ENCODE data around the gene MAGT1.
"Not testable (repeated sequence)": the region's sequence is repeated elsewhere in the genome, so short reads cannot be mapped to it uniquely, and the experiment has no call there.

MAGT1 gene

DNA sequence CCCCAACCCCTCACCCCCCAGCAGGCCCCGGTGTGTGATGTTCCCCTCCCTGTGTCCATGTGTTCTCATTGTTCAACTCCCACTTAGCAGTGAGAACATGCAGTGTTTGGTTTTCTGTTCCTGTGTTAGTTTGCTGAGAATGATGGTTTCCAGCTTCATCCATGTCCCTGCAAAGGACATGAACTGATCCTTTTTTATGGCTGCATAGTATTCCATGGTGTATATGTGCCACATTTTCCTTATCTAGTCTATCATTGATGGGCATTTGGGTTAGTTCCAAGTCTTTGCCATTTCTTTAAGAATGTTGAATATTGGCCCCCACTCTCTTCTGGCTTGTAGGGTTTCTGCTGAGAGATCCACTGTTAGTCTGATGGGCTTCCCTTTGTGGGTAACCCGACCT lies 73.2 kb downstream of the MAGT1 start:
- DNase-seq = not testable (repeated sequence)

DNA sequence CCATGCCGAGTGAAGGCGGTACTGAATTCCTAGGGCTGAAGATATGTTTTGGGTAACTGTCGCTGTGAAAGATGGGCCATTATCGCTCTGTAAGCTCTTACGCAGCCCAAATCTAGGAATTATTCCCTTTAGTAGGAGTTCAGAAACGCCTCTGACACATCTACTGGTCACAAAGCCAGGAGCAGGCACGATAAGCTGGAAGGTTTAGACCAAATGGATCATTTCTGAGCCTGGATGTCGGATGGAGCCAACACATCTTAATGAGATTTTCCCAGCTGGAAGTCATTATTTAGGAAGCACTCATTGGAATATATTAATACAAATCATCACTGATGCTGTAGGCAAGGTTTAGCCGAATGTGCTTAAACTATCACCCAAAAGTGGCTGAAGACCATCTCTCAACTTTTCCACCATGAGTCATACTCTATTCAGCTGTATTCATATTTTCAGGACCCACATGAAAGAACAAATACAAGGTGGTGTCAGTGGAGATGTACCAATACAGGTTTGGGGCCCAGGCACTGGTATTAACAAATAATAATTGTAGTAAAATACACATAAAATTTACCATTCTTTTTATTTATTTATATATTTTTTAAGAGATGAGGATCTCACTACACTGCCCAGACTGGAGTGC lies 75.0 kb downstream of the MAGT1 start:
- no peak for DNase-seq

DNA sequence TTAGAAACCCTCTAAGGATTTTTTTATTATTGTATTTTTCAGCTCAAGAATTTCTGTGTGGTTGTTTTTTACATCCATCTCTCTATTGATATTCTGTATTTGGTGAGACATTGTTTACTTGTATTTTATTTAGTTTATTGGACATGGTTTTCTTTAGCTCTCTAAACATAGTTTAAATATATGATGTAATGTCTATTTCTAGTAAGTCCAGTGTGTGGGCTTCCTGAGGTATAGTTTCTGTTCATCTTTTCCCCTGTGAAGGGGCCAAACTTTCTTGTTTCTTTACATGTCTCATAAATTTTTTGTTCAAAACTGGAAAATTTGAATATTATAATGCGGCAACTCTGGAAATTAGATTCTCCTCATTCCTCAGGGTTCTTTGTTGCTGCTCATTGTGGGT lies 81.0 kb downstream of the MAGT1 start:
- DNase-seq = no peak

DNA sequence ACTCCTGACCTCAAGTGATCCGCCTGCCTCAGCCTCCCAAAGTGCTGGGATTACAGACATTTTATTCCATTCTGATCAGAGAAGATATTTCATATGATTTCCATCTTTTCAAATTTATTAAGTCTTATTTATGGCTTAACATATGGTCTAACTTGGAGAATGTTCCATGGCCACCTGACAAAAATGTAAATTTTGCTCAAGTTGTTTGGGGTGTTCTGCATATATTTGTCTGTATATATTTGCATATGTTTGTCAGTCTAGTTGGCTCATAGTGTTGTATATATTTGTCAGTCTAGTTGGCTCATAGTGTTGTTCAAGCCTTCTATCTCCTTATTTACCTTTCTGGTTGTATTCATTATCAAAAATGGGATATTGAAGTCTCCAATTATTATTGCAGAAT lies 93.0 kb downstream of the MAGT1 start:
- no peak for DNase-seq

DNA sequence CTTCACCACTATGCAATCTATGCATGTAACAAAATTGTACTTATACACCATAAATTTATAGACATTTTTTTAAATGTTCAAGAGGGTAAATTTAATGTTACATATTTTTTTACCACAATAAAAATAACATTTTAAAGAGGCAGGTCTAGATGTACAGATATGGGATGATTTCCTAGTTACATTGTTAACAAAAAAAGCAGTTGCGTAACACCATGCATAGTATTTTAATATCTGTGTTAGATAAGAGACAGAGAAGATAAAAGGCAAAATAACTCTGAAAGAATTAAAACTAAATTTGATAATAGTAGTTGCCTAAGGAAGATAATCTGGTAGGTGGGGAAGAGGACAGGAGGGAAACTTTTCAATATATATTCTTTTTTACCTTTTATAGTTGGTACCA lies 100.1 kb downstream of the MAGT1 start:
- no peak for DNase-seq

DNA sequence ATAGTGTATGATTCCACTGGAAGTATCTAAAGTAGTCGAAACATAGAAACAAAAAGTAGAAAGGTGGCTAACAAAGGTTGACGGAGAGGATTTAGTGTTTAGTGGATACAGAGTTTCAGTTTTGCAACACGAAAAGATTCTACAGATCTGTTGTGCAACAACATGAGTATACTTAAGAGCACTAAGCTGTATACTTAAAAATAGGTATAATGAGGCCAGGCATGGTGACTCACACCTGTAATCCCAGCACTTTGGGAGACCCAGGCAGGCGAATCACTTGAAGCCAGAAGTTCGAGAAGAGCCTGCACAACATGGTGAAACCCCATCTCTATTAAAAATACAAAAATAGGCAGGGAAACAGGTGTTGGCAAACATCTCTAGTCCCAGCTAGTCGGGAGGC lies 101.3 kb downstream of the MAGT1 start:
- no peak for DNase-seq

DNA sequence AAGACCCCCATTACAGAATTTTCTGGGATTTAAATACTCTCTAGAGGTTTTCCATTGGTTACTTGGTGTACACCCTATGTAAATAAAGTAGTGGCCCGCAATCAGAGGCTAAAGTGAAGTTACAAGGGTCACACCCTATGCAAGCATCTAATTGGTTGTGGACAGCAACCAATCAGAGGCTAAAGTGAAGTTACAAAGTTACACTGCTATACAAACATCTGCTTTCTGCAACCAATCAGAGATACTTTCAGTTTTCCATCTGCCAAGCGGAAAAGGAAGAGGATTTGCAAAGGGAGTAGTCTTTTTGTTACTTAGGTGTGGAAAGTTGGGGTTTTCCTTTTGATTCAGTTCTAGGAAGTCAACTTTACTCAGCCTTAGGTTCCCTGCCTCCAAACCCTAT lies 107.2 kb downstream of the MAGT1 start:
- DNase-seq = peak; percentile 14

DNA sequence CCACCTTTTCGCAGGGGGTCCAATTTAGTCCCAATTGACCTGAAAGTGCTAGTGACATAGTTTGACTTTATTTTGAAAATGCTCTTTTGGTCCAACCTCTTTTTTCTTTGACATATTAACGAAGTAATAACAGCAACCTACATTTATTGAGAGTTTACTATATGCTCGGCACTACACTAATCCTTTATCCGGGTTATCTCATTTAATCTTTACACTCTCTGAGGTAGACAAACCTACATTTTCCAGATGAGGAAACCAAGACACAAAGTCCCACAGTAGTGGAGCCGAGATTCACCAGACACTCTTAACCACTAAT lies 108.9 kb downstream of the MAGT1 start:
- no peak for DNase-seq

DNA sequence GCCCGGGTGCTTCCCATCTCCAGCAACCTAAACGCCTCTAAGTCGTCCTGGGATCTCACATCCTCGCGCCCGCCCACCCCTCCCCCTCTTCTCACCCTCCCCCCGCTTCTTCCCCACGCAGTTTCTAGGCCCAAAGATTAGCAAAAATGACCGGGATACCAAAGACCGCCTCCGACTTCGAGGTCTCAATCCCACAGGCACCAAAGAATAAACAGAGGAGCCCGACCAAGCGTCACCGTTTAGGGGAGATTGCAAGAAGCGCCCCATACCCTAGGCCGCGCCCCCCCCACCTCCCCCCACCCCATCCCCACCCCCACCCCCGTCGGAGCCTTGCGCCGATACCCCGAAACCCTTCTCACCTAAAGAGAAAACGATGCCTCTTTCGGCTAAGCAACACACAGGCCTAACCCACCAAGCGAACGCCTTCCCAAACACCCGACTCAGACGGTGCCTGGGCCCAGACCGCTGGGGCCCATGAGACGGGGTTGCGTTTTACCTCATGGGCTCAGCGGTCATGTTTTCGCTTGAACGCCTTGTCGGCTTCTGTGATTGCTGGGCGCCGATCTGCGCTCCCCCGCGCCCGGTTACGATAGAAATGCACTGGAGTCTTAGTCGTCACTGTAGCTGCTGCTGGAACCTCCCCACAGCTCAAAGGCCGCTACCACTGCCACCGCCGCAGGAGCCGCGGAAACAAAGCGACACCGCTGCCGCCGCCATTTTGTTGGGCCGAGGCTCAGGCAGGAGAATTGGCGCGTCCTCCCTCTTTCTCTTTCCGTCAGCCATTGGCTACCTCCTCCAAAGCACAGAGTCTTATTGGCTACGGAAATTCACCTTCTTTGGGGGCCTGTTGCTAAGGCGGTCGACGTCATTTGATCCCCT lies 109.5 kb downstream of the MAGT1 start, which contains the start of gene ATRX:
Gene ATRX, minus strand, starts transcription at position 731 of the 879 bp plus-strand sequence. Its CDS starts 215 bp downstream, at position 516.
- peak; percentile 81 for DNase-seq

DNA sequence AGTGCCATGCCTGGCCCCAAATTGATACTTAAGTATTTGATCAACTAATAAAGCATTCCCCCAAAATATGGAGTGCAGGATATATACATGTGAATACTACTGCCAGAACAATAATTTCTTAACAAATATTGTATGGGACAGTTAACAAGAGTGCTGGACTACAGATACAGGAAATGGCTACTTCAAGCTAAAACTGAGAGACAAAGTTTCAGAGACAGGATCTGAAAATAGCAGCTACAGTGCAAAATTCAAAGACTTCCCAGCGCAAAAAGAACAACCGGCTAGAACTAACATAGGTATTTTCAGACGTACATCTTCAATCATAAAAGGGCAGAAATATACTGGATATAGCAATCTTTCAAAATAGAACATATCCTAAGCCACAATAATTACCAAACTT lies 115.5 kb downstream of the MAGT1 start:
- no peak for DNase-seq

DNA sequence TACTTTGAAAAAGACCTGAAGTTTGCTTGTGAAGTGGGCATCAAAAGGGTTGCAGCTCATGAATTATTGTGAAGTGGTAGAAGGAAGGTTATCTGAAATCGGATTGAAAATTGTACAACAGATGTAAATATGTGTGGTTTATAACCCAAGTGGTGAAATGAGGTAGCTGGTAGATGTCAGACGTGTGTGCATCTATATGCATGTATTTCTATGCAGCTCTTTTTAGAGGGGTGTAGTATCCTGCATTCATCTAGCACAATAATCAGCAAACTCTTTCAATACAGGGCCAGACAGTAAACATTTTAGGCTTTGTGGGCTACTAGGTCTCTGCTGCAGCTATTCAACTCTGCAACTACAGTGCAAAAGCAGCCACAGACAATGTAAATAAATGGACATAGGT lies 118.6 kb downstream of the MAGT1 start:
- no peak for DNase-seq
